GM18951 (cell line): ENCODE results near the gene CNST.
"Not testable (repeated sequence)": the region's sequence is repeated elsewhere in the genome, so short reads cannot be mapped to it uniquely, and the experiment has no call there.

Source experiments
- POLR2A ChIP-seq: IDR thresholded peaks from 4 replicates; pipeline ENCODE4 v1.6.1; 2011; ENCODE audit warnings: mild to moderate bottlenecking; ENCODE audit not compliant: insufficient read length, insufficient read depth; ENCODE audit errors: extremely low read depth
- in situ Hi-C: fragments of 300-500 bp; cut with MboI; formaldehyde crosslinking; loops from one replicate; pipeline ENCODE4 v1.12.0; 2022; ENCODE audit warnings: low sequenced_read_pairs, mixed read lengths, inconsistent platforms; ENCODE audit not compliant: unreplicated experiment

CNST gene

GRCh38 chr1:246566813-246567645 is 773 bp downstream of the CNST start:
- no peak for TF ChIP-seq POLR2A
- in situ Hi-C loops, result no loop called here

GRCh38 chr1:246567646-246568235 is 1.5 kb downstream of the CNST start:
- no peak for TF ChIP-seq POLR2A
- in situ Hi-C loops, result no loop called here

GRCh38 chr1:246569248-246570238 is 3.3 kb downstream of the CNST start:
- in situ Hi-C loops, result no loop called here
- TF ChIP-seq POLR2A, result no peak

- in situ Hi-C loops, result not testable (repeated sequence)
Measured at GRCh38 chr1:246571309-246571708, 5.1 kb downstream of the CNST start.

GRCh38 chr1:246571953-246572352 is 5.7 kb downstream of the CNST start:
- in situ Hi-C loops, result no loop called here

GRCh38 chr1:246572785-246573184 is 6.5 kb downstream of the CNST start:
- in situ Hi-C loops, result no loop called here

More at GRCh38 chr1:246571953-246572352, 5.7 kb downstream of the CNST start:
- no peak for TF ChIP-seq POLR2A

GRCh38 chr1:246573491-246573890 is 7.2 kb downstream of the CNST start:
- in situ Hi-C loops, result no loop called here
- no peak for TF ChIP-seq POLR2A

More at GRCh38 chr1:246572785-246573184, 6.5 kb downstream of the CNST start:
- no peak for TF ChIP-seq POLR2A

- in situ Hi-C loops, result no loop called here
- TF ChIP-seq POLR2A, result no peak
Measured at GRCh38 chr1:246576709-246577032, 10.4 kb downstream of the CNST start.

- in situ Hi-C loops, result no loop called here
- no peak for TF ChIP-seq POLR2A
Measured at GRCh38 chr1:246577082-246577719, 10.9 kb downstream of the CNST start.

GRCh38 chr1:246577720-246578106 is 11.5 kb downstream of the CNST start:
- in situ Hi-C loops, result no loop called here

GRCh38 chr1:246579818-246580217 is 13.6 kb downstream of the CNST start:
- no peak for TF ChIP-seq POLR2A

More at GRCh38 chr1:246577720-246578106, 11.5 kb downstream of the CNST start:
- TF ChIP-seq POLR2A, result no peak

GRCh38 chr1:246580497-246581370 is 14.5 kb downstream of the CNST start:
- TF ChIP-seq POLR2A, result no peak
- in situ Hi-C loops, result no loop called here

More at GRCh38 chr1:246579818-246580217, 13.6 kb downstream of the CNST start:
- in situ Hi-C loops, result no loop called here
